HepG2 (cell line): ENCODE data around the gene ADGRL1. TPM values are rescaled to one million over a fixed set of nuclear protein-coding genes. Genes with fewer than 3 reads are reported as not detected.

Experiments used
- ATAC-seq: fragments of 200-7000 bp; cut with Tn5 transposase; 3 replicates; pipeline ENCODE4 v1.9.1; 2020; ENCODE audit warnings: mild to moderate bottlenecking, moderate library complexity
- BruUV-seq: library from RNA; stranded (reverse); fragments of 400-500 nt; replicated peaks from 2 replicates; lab custom pipeline; 2021; lab: Mats Ljungman, UMichigan
- CTCF ChIA-PET: fragments of 300-600 bp; formaldehyde crosslinking; extraction: SDS; loops from one replicate; lab custom pipeline; 2021; ENCODE audit warnings: low total read pairs, inconsistent platforms, low intra/inter-chr PET ratio; lab: Yijun Ruan, JAX
- POLR2A ChIA-PET: fragments of 350-600 bp; sonication (Branson Sonifier 250); formaldehyde crosslinking; loops from one replicate; lab custom pipeline; 2020; ENCODE audit warnings: antibody characterized with exemption, inconsistent platforms; lab: Yijun Ruan, JAX
- DNase-seq: peaks from one replicate; pipeline ENCODE4 v3.0.0-alpha.2; 2015; ENCODE audit warnings: low spot score
- FAIRE-seq: peaks from 3 replicates; lab custom pipeline; 2011; peaks lifted over from hg19 to GRCh38; lab: Jason Lieb, UNC
- H2AFZ ChIP-seq: one replicate; pipeline ENCODE4 v1.6.1; 2011; ENCODE audit warnings: low read length, inconsistent platforms
- H3K27ac ChIP-seq: fragments of 300-600 bp; 3 replicates; pipeline ENCODE4 v1.8.0; 2011; ENCODE audit warnings: mixed run types, mild to moderate bottlenecking, mixed read lengths, low read length, inconsistent platforms; ENCODE audit not compliant: insufficient read depth; ENCODE audit errors: extremely low read length
- H3K27me3 ChIP-seq, 2 experiments: fragments of 200-600 bp in 1 of 2; 2 replicates in 1 of 2; 3 replicates in 1 of 2; pipeline versions ENCODE4 v1.6.0 to v1.8.0; 2011; ENCODE audit warnings: low read length in 2 of 2, mild to moderate bottlenecking in 2 of 2, moderate library complexity in 2 of 2, inconsistent platforms in 1 of 2; ENCODE audit not compliant: insufficient read depth in 2 of 2, control insufficient read depth in 1 of 2
- H3K36me3 ChIP-seq, 2 experiments: fragments of 200-600 bp in 1 of 2; replicated peaks in 1 of 2; 2 replicates in 1 of 2; 3 replicates in 1 of 2; pipeline versions ENCODE4 v1.5.1 to v1.8.0; 2011; ENCODE audit warnings: low read length in 2 of 2, inconsistent platforms in 1 of 2; ENCODE audit not compliant: insufficient read depth in 2 of 2, control insufficient read depth in 1 of 2
- H3K4me1 ChIP-seq: 2 replicates; pipeline ENCODE4 v1.5.1; 2012; ENCODE audit warnings: low read length, inconsistent platforms; ENCODE audit not compliant: insufficient read depth
- H3K4me2 ChIP-seq: 2 replicates; pipeline ENCODE4 v1.6.0; 2011; ENCODE audit warnings: low read depth, low read length, inconsistent platforms
- H3K4me3 ChIP-seq, 3 experiments: fragments of 200-600 bp in 1 of 3; sonication (generic), shearing (Covaris generic) in 1 of 3; replicated peaks in 1 of 3; 2 replicates each; pipeline ENCODE4 v1.5.1; 2011 to 2016; ENCODE audit warnings: low read length in 3 of 3, inconsistent platforms in 2 of 3, low read depth in 2 of 3, mild to moderate bottlenecking in 2 of 3, control low read depth in 1 of 3, mixed read lengths in 1 of 3; ENCODE audit not compliant: insufficient read depth in 1 of 3
- H3K79me2 ChIP-seq: one replicate; pipeline ENCODE4 v1.6.1; 2011; ENCODE audit warnings: low read length, inconsistent platforms; ENCODE audit not compliant: insufficient read depth
- H3K9ac ChIP-seq: 2 replicates; pipeline ENCODE4 v1.6.0; 2011; ENCODE audit warnings: mild to moderate bottlenecking, low read depth, low read length, inconsistent platforms; ENCODE audit not compliant: insufficient read depth
- H3K9me3 ChIP-seq: 2 replicates; pipeline ENCODE4 v1.5.1; 2012; ENCODE audit warnings: mild to moderate bottlenecking, low read length
- H4K20me1 ChIP-seq: 2 replicates; pipeline ENCODE4 v1.6.0; 2011; ENCODE audit warnings: inconsistent platforms, mild to moderate bottlenecking, low read length, moderate library complexity; ENCODE audit not compliant: insufficient read depth
- AKAP8 ChIP-seq: sonication (generic); formaldehyde crosslinking; IDR thresholded peaks from 2 replicates; pipeline ENCODE4 v1.5.1; 2020; ENCODE audit warnings: mild to moderate bottlenecking, missing genetic modification reagents
- ATAD3A ChIP-seq: sonication (generic); formaldehyde crosslinking; IDR thresholded peaks from 2 replicates; pipeline ENCODE4 v1.4.0; 2020; ENCODE audit warnings: missing genetic modification reagents
- FOXP4 ChIP-seq: sonication (generic); formaldehyde crosslinking; IDR thresholded peaks from 2 replicates; pipeline ENCODE4 v1.4.0; 2020; ENCODE audit warnings: missing genetic modification reagents
- HOXA5 ChIP-seq: sonication (generic); formaldehyde crosslinking; IDR thresholded peaks from 2 replicates; pipeline ENCODE4 v1.4.0; 2020; ENCODE audit warnings: missing genetic modification reagents
- HOXA9 ChIP-seq: sonication (generic); formaldehyde crosslinking; IDR thresholded peaks from 2 replicates; pipeline ENCODE4 v1.8.1; 2022; ENCODE audit warnings: missing genetic modification reagents, mild to moderate bottlenecking, moderate library complexity, borderline replicate concordance
- MXI1 ChIP-seq: IDR thresholded peaks from 3 replicates; pipeline ENCODE4 v1.6.1; 2012; ENCODE audit warnings: low read depth, low read length, inconsistent platforms, borderline replicate concordance
- MYNN ChIP-seq: sonication (generic); formaldehyde crosslinking; IDR thresholded peaks from 2 replicates; pipeline ENCODE4 v1.4.0; 2020; ENCODE audit warnings: mild to moderate bottlenecking, low read depth, missing genetic modification reagents
- ONECUT2 ChIP-seq: sonication (generic); formaldehyde crosslinking; IDR thresholded peaks from 2 replicates; pipeline ENCODE4 v1.4.0; 2020; ENCODE audit warnings: missing genetic modification reagents
- PRPF4 ChIP-seq: fragments of 200-400 bp; formaldehyde crosslinking; IDR thresholded peaks from 2 replicates; pipeline ENCODE4 v1.6.1; 2016; ENCODE audit warnings: low read length, low read depth; ENCODE audit not compliant: poor library complexity, severe bottlenecking
- TBX2 ChIP-seq: sonication (generic); formaldehyde crosslinking; IDR thresholded peaks from 2 replicates; pipeline ENCODE4 v1.5.0; 2020; ENCODE audit warnings: missing genetic modification reagents, mild to moderate bottlenecking, borderline replicate concordance
- TRAFD1 ChIP-seq: sonication (generic); formaldehyde crosslinking; IDR thresholded peaks from 2 replicates; pipeline ENCODE4 v1.5.1; 2020; ENCODE audit warnings: missing genetic modification reagents, mild to moderate bottlenecking, borderline replicate concordance
- ZBTB8A ChIP-seq: sonication (generic); formaldehyde crosslinking; IDR thresholded peaks from 2 replicates; pipeline ENCODE4 v1.4.0; 2020; ENCODE audit warnings: mild to moderate bottlenecking, low read depth, missing genetic modification reagents, borderline replicate concordance
- ZFY ChIP-seq: sonication (generic); formaldehyde crosslinking; IDR thresholded peaks from 2 replicates; pipeline ENCODE4 v1.4.0; 2020; ENCODE audit warnings: missing genetic modification reagents
- ZNF691 ChIP-seq: sonication (generic); formaldehyde crosslinking; IDR thresholded peaks from 2 replicates; pipeline ENCODE4 v1.4.0; 2020; ENCODE audit warnings: missing genetic modification reagents, low read depth, mild to moderate bottlenecking, borderline replicate concordance
- WGBS: methylation state at CpG from one replicate; pipeline ENCODE4 v1.1.6; 2017; ENCODE audit warnings: low lambda C conversion rate; 5-methylcytosine and 5-hydroxymethylcytosine counted together
- in situ Hi-C: cut with HindIII; loops from 2 replicates; pipeline ENCODE4 v1.10.0; 2017; ENCODE audit warnings: low pct_unique_long_range_greater_than_20kb; ENCODE audit not compliant: extremely low pct_ligation_motif_present
- intact Hi-C: fragments of 100-400 bp; cut with micrococcal nuclease; formaldehyde crosslinking; loops from one replicate; pipeline ENCODE4 v1.10.0; 2022; ENCODE audit not compliant: unreplicated experiment
- polyA plus RNA-seq, 8 experiments: library from polyadenylated mRNA; depleted of rRNA in 3 of 8; stranded (reverse) in 7 of 8; unstranded in 1 of 8; fragments of >200 nt; fragmentation: Illumina TruSeq in 4 of 8; extraction: Trizol in 4 of 8; gene quantifications; 2 replicates each; pipeline versions ENCODE4 v1.2.1 to v1.2.3, GENCODE V29; 2011 to 2016; ENCODE audit warnings: low read depth in 4 of 8, missing spikeins in 1 of 8, mixed read lengths in 1 of 8; ENCODE audit not compliant: insufficient read depth in 1 of 8
- total RNA-seq, 5 experiments: library from RNA; depleted of rRNA; stranded (reverse); fragments of >200 nt; fragmentation: Illumina TruSeq; extraction: Trizol; gene quantifications; 2 replicates each; pipeline ENCODE4 v1.2.3, GENCODE V29; 2016; ENCODE audit warnings: low read depth in 1 of 5

Gene ADGRL1
- total and polyA plus RNA-seq, 2 of the 13 experiments (the other 11 are each of a cell fraction or from before 2014, with no cell fraction given) = 0.49 to 1.7 TPM

- FAIRE-seq = no peak
- in situ Hi-C loops = no loop called here
- Histone ChIP-seq H2AFZ (no peak overlapping the region), H3K27ac (no peak overlapping the region), H3K4me2 (no peak overlapping the region), H3K36me3 (no peaks in the 10 kb centered on the region), H3K27me3 (no peaks in the 10 kb centered on the region), H3K79me2 (no peaks in the 10 kb centered on the region), H3K4me1 (peaks cover 26% of the 10 kb centered on the region), H3K9ac (no peak overlapping the region), H3K9me3 (no peaks in the 10 kb centered on the region), H4K20me1 (no peaks in the 10 kb centered on the region), H3K4me3 (no peak overlapping the region)
- CTCF ChIA-PET = no interaction called here
- 93% methylated on average over 8 of the region's 8 CpGs for WGBS
- intact Hi-C loops = no loop called here
- TF ChIP-seq MXI1 (no peak), FOXP4 (CRISPR knock-in tag) (no peak)
- POLR2A ChIA-PET = no interaction called here
- no peak for ATAC-seq
- no peak for DNase-seq
- no TSS peak for BruUV-seq
These were observed 64.9 kb downstream of the ADGRL1 start for GRCh38 chr19:14141041-14141440.

- no peak overlapping the region for H3K4me3 ChIP-seq
- in situ Hi-C loops = no loop called here
- H3K9me3 ChIP-seq = no peaks in the 10 kb centered on the region
- no peaks in the 10 kb centered on the region for H4K20me1 ChIP-seq
- no peak for FAIRE-seq
- ATAC-seq = no peak
- no peak overlapping the region for H2AFZ ChIP-seq
- no peak overlapping the region for H3K9ac ChIP-seq
- POLR2A ChIA-PET = interaction anchor here (0.6 to 1.5 kb wide), 2 partner anchors 59 to 107 kb away, joined by 3 to 5 read pairs; no protein-coding TSS in a partner anchor
- DNase-seq = no peak
- peaks cover 35% of the 10 kb centered on the region for H3K4me1 ChIP-seq
- no peak overlapping the region for H3K4me2 ChIP-seq
- BruUV-seq = no TSS peak
- TF ChIP-seq HOXA5 (CRISPR knock-in tag) (no peak), ZBTB8A (CRISPR knock-in tag) (no peak), TBX2 (CRISPR knock-in tag) (no peak), ZNF691 (CRISPR knock-in tag) (no peak), TRAFD1 (CRISPR knock-in tag) (no peak), MYNN (no peak), ZFY (CRISPR knock-in tag) (no peak), ONECUT2 (CRISPR knock-in tag) (no peak), AKAP8 (CRISPR knock-in tag) (no peak), PRPF4 (no peak), HOXA9 (CRISPR knock-in tag) (no peak), ATAD3A (CRISPR knock-in tag) (no peak)
- intact Hi-C loops = loop anchor here (5.0 kb wide), 1 partner anchor 1838 kb away; no protein-coding TSS in a partner anchor
- H3K27me3 ChIP-seq = no peaks in the 10 kb centered on the region
- H3K79me2 ChIP-seq = peaks cover 8% of the 10 kb centered on the region
- CTCF ChIA-PET = no interaction called here
- H3K36me3 ChIP-seq = no peaks in the 10 kb centered on the region
- no peak overlapping the region for H3K27ac ChIP-seq
- 97% methylated on average over 9 of the region's 9 CpGs for WGBS
These were observed 66.0 kb downstream of the ADGRL1 start for GRCh38 chr19:14139944-14140343.
